Measurements from ENCODE around the gene ACP1. TPM values are rescaled to one million over a fixed set of nuclear protein-coding genes. Genes with fewer than 3 reads are reported as not detected.

The ACP1 gene
- total RNA-seq, 1 donor from 2014 or later: 113 TPM

GRCh38 chr2:255195-255594 is 9.6 kb upstream of the ACP1 start:
- Mint-ChIP-seq H3K27me3 (ENCODE audit: low read depth) (no peaks in the 10 kb centered on the region), H3K27ac (no peak overlapping the region)
- DNase-seq (ENCODE audit: low spot score in 2 of 2, unreplicated experiment in 2 of 2): no peak

GRCh38 chr2:256094-256493 is 8.7 kb upstream of the ACP1 start:
- Mint-ChIP-seq H3K27me3 (ENCODE audit: low read depth) (no peaks in the 10 kb centered on the region), H3K9me3 (peaks cover 20% of the 10 kb centered on the region), H3K4me3 (no peak overlapping the region), H3K36me3 (peaks cover 24% of the 10 kb centered on the region), H3K27ac (no peak overlapping the region), H3K4me1 (peaks cover 31% of the 10 kb centered on the region)
- no peak for DNase-seq (ENCODE audit: low spot score in 2 of 2, unreplicated experiment in 2 of 2)
- no peak for TF ChIP-seq CTCF (IDR thresholded peaks at IDR 0.05; ENCODE audit: unreplicated experiment)

More at GRCh38 chr2:255195-255594, 9.6 kb upstream of the ACP1 start:
- peaks cover 22% of the 10 kb centered on the region for H3K36me3 Mint-ChIP-seq
- peaks cover 20% of the 10 kb centered on the region for H3K9me3 Mint-ChIP-seq
- H3K4me1 Mint-ChIP-seq: peaks cover 25% of the 10 kb centered on the region
- H3K4me3 Mint-ChIP-seq: no peak overlapping the region
- no peak for TF ChIP-seq CTCF (IDR thresholded peaks at IDR 0.05; ENCODE audit: unreplicated experiment)

GRCh38 chr2:257429-257828 is 7.3 kb upstream of the ACP1 start:
- H3K9me3 Mint-ChIP-seq: peaks cover 20% of the 10 kb centered on the region
- H3K27ac Mint-ChIP-seq: no peak overlapping the region
- DNase-seq (ENCODE audit: low spot score in 2 of 2, unreplicated experiment in 2 of 2): no peak
- no peak overlapping the region for H3K4me3 Mint-ChIP-seq
- TF ChIP-seq CTCF (IDR thresholded peaks at IDR 0.05; ENCODE audit: unreplicated experiment): no peak
- H3K27me3 Mint-ChIP-seq (ENCODE audit: low read depth): no peaks in the 10 kb centered on the region
- H3K4me1 Mint-ChIP-seq: peaks cover 26% of the 10 kb centered on the region
- H3K36me3 Mint-ChIP-seq: peaks cover 24% of the 10 kb centered on the region

- H3K4me3 Mint-ChIP-seq: no peak overlapping the region
- H3K27ac Mint-ChIP-seq: no peak overlapping the region
- peaks cover 20% of the 10 kb centered on the region for H3K9me3 Mint-ChIP-seq
- DNase-seq (ENCODE audit: low spot score in 2 of 2, unreplicated experiment in 2 of 2): no peak
- TF ChIP-seq CTCF (IDR thresholded peaks at IDR 0.05; ENCODE audit: unreplicated experiment): no peak
- peaks cover 24% of the 10 kb centered on the region for H3K36me3 Mint-ChIP-seq
- H3K27me3 Mint-ChIP-seq (ENCODE audit: low read depth): no peaks in the 10 kb centered on the region
- H3K4me1 Mint-ChIP-seq: peaks cover 28% of the 10 kb centered on the region
Measured at GRCh38 chr2:257842-258241, 6.9 kb upstream of the ACP1 start.

GRCh38 chr2:258933-259332 is 5.8 kb upstream of the ACP1 start:
- no peak overlapping the region for H3K4me3 Mint-ChIP-seq
- H3K9me3 Mint-ChIP-seq: peaks cover 20% of the 10 kb centered on the region
- H3K27me3 Mint-ChIP-seq (ENCODE audit: low read depth): no peaks in the 10 kb centered on the region
- no peak overlapping the region for H3K27ac Mint-ChIP-seq
- no peak for DNase-seq (ENCODE audit: low spot score in 2 of 2, unreplicated experiment in 2 of 2)
- H3K4me1 Mint-ChIP-seq: peaks cover 33% of the 10 kb centered on the region
- peaks cover 24% of the 10 kb centered on the region for H3K36me3 Mint-ChIP-seq
- TF ChIP-seq CTCF (IDR thresholded peaks at IDR 0.05; ENCODE audit: unreplicated experiment): no peak

- no peak for TF ChIP-seq CTCF (IDR thresholded peaks at IDR 0.05; ENCODE audit: unreplicated experiment)
- Mint-ChIP-seq H3K27ac (no peak overlapping the region), H3K27me3 (ENCODE audit: low read depth) (no peaks in the 10 kb centered on the region), H3K4me3 (no peak overlapping the region), H3K4me1 (peaks cover 25% of the 10 kb centered on the region), H3K36me3 (peaks cover 24% of the 10 kb centered on the region), H3K9me3 (peaks cover 20% of the 10 kb centered on the region)
- no peak for DNase-seq (ENCODE audit: low spot score in 2 of 2, unreplicated experiment in 2 of 2)
Measured at GRCh38 chr2:259789-260331, 4.9 kb upstream of the ACP1 start.
